GM12878 (cell line): ENCODE results near the gene NPNT.

Source experiments
- BACH1 ChIP-seq: fragments of 450-650 bp; IDR thresholded peaks from 2 replicates; pipeline ENCODE4 v1.6.1; 2017; ENCODE audit warnings: mild to moderate bottlenecking, borderline replicate concordance
- CBFB ChIP-seq: IDR thresholded peaks from 2 replicates; pipeline ENCODE4 v1.6.1; 2016; ENCODE audit warnings: antibody characterized with exemption, low read depth
- CEBPB ChIP-seq, 2 experiments: fragments of 150-350 bp in 1 of 2; IDR thresholded peaks; 2 replicates each; pipeline ENCODE4 v1.6.1; 2012 to 2014; ENCODE audit warnings: low read depth in 2 of 2, low read length in 2 of 2, borderline replicate concordance in 1 of 2, inconsistent platforms in 1 of 2
- JUNB ChIP-seq: IDR thresholded peaks from 2 replicates; pipeline ENCODE4 v1.6.1; 2016; ENCODE audit warnings: antibody characterized with exemption, mild to moderate bottlenecking
- POLR2AphosphoS5 ChIP-seq: IDR thresholded peaks from 2 replicates; pipeline ENCODE4 v1.6.1; 2011; ENCODE audit warnings: mild to moderate bottlenecking, low read length, inconsistent platforms
- ZNF207 ChIP-seq: fragments of 450-650 bp; IDR thresholded peaks from 2 replicates; pipeline ENCODE4 v1.6.1; 2014; ENCODE audit warnings: antibody characterized with exemption, mild to moderate bottlenecking, borderline replicate concordance
- TF ChIP-seq, protein P1 (sequence below), 3 experiments: IDR thresholded peaks in 2 of 3; conservative IDR thresholded peaks in 1 of 3; 2 replicates each; pipeline ENCODE4 v1.5.1; 2011; ENCODE audit warnings: low read depth in 3 of 3, low read length in 3 of 3, mild to moderate bottlenecking in 3 of 3, control low read depth in 2 of 3, moderate library complexity in 2 of 3, inconsistent platforms in 1 of 3, mixed read lengths in 1 of 3; ENCODE audit not compliant: control insufficient read depth in 2 of 3, insufficient read depth in 1 of 3; ENCODE audit errors: extremely low read depth in 1 of 3
- TF ChIP-seq, protein P2 (sequence below): IDR thresholded peaks from 2 replicates; pipeline ENCODE4 v1.6.1; 2011; ENCODE audit warnings: mild to moderate bottlenecking, low read depth, low read length, moderate library complexity; ENCODE audit not compliant: insufficient replicate concordance

DNA sequence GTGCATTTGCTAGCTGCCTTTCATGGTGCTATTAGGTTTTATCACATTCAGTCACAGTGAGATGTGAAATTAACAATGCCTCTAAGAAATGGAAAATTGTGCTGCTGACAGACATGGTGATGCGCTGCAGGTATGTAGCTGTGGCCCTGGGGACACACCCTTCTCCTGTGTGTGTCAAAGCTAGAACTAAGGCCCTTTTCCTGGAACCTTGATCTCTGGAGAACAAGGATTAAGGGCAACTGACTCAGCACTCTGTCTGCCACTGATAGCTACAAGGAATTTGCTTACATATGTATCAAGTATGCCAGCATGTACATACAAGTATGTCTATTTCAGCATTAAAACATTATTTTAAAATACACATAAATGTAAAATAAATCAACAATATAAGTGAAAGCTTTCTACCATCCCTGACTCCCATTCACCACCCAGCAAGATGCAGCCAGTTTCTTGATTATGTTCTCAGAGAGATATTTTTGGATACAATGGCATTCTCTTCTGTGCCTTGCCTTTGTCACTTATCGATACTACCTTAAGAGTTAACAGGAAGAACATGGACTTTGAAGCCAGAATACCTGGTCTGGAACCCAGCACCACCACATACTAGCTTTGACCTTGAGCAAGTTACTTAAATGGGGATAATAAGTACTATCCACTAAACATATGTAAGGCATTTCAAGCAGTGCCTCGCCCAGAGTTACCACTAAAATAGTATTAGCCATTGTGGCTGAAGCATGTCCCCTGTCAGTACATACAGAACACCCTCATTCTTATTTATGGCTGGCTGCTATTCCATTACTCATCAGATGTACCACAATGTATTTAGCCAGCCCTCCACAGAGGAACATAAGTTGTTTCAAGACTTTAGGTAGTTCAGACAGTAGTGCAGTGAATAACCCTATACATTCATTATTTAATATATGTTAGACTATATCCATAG, 68.5 kb downstream of the NPNT start:
- TF ChIP-seq BACH1 (no peak), CBFB (no peak), ZNF207 (no peak), CEBPB (IDR thresholded peaks at IDR 0.05; ENCODE audit: borderline replicate concordance in 1 of 2, low read depth in 2 of 2, low read length in 2 of 2) (no peak), POLR2AphosphoS5 (no peak), JUNB (no peak)
- TF ChIP-seq, protein P1, sequence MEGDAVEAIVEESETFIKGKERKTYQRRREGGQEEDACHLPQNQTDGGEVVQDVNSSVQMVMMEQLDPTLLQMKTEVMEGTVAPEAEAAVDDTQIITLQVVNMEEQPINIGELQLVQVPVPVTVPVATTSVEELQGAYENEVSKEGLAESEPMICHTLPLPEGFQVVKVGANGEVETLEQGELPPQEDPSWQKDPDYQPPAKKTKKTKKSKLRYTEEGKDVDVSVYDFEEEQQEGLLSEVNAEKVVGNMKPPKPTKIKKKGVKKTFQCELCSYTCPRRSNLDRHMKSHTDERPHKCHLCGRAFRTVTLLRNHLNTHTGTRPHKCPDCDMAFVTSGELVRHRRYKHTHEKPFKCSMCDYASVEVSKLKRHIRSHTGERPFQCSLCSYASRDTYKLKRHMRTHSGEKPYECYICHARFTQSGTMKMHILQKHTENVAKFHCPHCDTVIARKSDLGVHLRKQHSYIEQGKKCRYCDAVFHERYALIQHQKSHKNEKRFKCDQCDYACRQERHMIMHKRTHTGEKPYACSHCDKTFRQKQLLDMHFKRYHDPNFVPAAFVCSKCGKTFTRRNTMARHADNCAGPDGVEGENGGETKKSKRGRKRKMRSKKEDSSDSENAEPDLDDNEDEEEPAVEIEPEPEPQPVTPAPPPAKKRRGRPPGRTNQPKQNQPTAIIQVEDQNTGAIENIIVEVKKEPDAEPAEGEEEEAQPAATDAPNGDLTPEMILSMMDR (IDR thresholded peaks at IDR 0.05 in 2 of 3, conservative IDR thresholded peaks at IDR 0.05 in 1 of 3; ENCODE audit: control insufficient read depth in 2 of 3, extremely low read depth in 1 of 3, insufficient read depth in 1 of 3, low read depth in 3 of 3, low read length in 3 of 3): no peak
- TF ChIP-seq, protein P2, sequence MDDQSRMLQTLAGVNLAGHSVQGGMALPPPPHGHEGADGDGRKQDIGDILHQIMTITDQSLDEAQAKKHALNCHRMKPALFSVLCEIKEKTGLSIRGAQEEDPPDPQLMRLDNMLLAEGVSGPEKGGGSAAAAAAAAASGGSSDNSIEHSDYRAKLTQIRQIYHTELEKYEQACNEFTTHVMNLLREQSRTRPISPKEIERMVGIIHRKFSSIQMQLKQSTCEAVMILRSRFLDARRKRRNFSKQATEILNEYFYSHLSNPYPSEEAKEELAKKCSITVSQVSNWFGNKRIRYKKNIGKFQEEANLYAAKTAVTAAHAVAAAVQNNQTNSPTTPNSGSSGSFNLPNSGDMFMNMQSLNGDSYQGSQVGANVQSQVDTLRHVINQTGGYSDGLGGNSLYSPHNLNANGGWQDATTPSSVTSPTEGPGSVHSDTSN: no peak
